ENCODE data around the gene STPG2. TPM values are rescaled to one million over a fixed set of nuclear protein-coding genes. Genes with fewer than 3 reads are reported as not detected.
A peak's percentile ranks its signal among the peaks of the same experiment; 100 is the strongest.
"Not testable (repeated sequence)": the region's sequence is repeated elsewhere in the genome, so short reads cannot be mapped to it uniquely, and the experiment has no call there.

STPG2 gene
- total and polyA plus RNA-seq, 5 donors from 2014 or later = 0.32 to 0.39 TPM; not detected in 3

DNA sequence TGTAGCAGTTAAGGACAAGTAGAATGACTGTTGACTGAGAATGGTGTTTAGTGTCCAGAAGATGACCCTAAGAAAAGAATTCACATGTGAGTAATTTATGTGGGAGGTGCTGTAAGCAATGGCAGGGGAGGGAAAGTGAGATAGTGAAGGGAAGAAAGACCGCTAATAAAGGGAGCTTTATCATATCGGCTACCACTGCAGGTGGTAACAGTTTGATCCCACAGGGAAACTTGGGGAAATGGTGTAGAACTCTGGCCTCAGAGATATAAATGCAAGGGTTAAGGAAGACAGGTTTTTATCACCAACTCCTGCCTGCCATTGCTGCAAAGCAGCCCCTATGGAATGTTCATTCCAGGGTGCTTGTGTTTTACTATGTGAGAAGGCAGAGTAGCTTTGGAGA lies 489.6 kb downstream of the STPG2 start:
- Histone ChIP-seq H3K4me3 (ENCODE audit: low read depth, low read length) (no peak overlapping the region), H3K4me1 (ENCODE audit: control insufficient read depth, insufficient read depth, low read length, poor library complexity, severe bottlenecking) (no peaks in the 10 kb centered on the region), H3K27me3 (ENCODE audit: control insufficient read depth, insufficient read depth, low read length) (no peaks in the 10 kb centered on the region), H3K36me3 (ENCODE audit: control insufficient read depth, insufficient read depth, low read length) (no peaks in the 10 kb centered on the region), H3K9me3 (ENCODE audit: control insufficient read depth in 2 of 2, low read length in 2 of 2) (no peaks in the 10 kb centered on the region), H3K27ac (ENCODE audit: insufficient read depth, low read length, poor library complexity, severe bottlenecking) (no peak overlapping the region)
- Mint-ChIP-seq H3K9me3 (peaks cover 0 to 6% (median 0%) of the 10 kb centered on the region in 7 donors), H3K27ac (no peak overlapping the region), H3K4me1 (no peaks in the 10 kb centered on the region), H3K4me3 (no peak overlapping the region), H3K27me3 (no peaks in the 10 kb centered on the region), H3K36me3 (no peaks in the 10 kb centered on the region)
- no peak for DNase-seq
- ATAC-seq (ENCODE audit: low read depth in 2 of 2) = no peak

DNA sequence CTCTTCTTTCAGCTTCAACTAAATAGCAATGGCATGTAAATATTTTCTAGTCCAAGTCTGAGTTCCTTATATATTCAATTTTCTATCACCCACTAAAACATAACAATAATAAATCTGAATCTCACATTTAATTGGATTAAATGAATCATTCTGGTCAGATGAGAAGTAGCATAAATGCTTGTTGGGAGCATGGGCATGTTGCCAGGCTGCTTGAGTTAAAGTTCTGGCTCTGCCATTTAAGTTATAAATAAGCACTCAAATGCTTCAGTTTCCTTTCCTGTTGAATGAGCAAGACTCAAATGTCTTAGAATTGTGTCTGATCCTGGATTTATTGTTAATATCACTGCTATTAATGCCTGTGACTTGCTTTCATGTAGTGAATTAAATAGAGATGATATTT lies 496.3 kb downstream of the STPG2 start:
- DNase-seq (no peak), ATAC-seq (ENCODE audit: low read depth in 2 of 2) (no peak)
- Mint-ChIP-seq H3K9me3 (peaks cover 0 to 4% (median 2%) of the 10 kb centered on the region in 7 donors), H3K4me3 (peak overlapping the region in 1 of 4 donors; percentile 38), H3K27ac (no peak overlapping the region), H3K27me3 (no peaks in the 10 kb centered on the region), H3K4me1 (no peaks in the 10 kb centered on the region), H3K36me3 (no peaks in the 10 kb centered on the region)
- Histone ChIP-seq H3K9me3 (ENCODE audit: control insufficient read depth in 2 of 2, low read length in 2 of 2) (no peaks in the 10 kb centered on the region), H3K27ac (ENCODE audit: insufficient read depth, low read length, poor library complexity, severe bottlenecking) (no peak overlapping the region), H3K4me1 (ENCODE audit: control insufficient read depth, insufficient read depth, low read length, poor library complexity, severe bottlenecking) (no peaks in the 10 kb centered on the region), H3K36me3 (ENCODE audit: control insufficient read depth, insufficient read depth, low read length) (no peaks in the 10 kb centered on the region), H3K4me3 (ENCODE audit: low read depth, low read length) (no peak overlapping the region), H3K27me3 (ENCODE audit: control insufficient read depth, insufficient read depth, low read length) (no peaks in the 10 kb centered on the region)

DNA sequence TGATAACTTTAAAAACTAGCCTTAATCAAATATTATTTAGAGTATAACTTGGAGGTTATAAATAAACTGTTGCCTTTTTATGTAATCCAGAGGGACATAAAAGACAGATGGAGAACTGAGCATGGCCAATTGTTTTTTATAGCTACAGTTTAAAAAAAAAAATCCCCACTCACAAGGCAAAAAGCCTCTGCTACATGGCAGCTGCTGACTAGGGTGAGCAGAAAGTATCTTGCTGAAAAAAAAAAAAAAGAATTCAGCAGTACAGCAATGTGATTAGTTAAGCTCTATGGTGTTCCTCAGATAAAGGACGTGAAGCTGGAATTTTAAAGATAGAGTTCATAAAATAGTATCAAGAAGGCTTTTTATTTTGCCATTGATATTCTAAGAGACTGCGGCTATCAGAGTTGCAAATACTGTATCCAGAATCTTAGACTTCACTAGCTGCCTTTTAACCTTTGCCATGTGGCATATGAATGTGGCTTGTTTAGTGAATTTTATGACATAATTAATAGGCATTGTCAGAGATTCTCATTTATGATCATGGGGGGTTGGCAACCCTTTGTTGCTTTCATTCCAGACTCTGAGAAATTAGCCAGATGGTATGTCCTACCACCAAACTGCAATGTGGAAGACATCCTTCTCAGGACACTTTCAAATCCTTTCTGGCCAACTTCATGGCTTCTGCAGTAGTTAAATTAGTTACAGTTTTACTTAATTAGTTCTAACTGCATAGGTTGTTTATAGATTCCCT lies 498.0 kb downstream of the STPG2 start:
- Histone ChIP-seq H3K27ac (ENCODE audit: insufficient read depth, low read length, poor library complexity, severe bottlenecking) (no peak overlapping the region), H3K9me3 (ENCODE audit: control insufficient read depth in 2 of 2, low read length in 2 of 2) (no peaks in the 10 kb centered on the region), H3K36me3 (ENCODE audit: control insufficient read depth, insufficient read depth, low read length) (no peaks in the 10 kb centered on the region), H3K4me3 (ENCODE audit: low read depth, low read length) (no peak overlapping the region), H3K27me3 (ENCODE audit: control insufficient read depth, insufficient read depth, low read length) (no peaks in the 10 kb centered on the region), H3K4me1 (ENCODE audit: control insufficient read depth, insufficient read depth, low read length, poor library complexity, severe bottlenecking) (no peaks in the 10 kb centered on the region)
- H3K4me1 Mint-ChIP-seq = no peaks in the 10 kb centered on the region
- peaks cover 0 to 4% (median 2%) of the 10 kb centered on the region in 7 donors for H3K9me3 Mint-ChIP-seq
- ATAC-seq (ENCODE audit: low read depth in 2 of 2) = no peak
- no peak overlapping the region for H3K4me3 Mint-ChIP-seq
- DNase-seq = no peak
- no peaks in the 10 kb centered on the region for H3K36me3 Mint-ChIP-seq
- no peaks in the 10 kb centered on the region for H3K27me3 Mint-ChIP-seq
- H3K27ac Mint-ChIP-seq = no peak overlapping the region

DNA sequence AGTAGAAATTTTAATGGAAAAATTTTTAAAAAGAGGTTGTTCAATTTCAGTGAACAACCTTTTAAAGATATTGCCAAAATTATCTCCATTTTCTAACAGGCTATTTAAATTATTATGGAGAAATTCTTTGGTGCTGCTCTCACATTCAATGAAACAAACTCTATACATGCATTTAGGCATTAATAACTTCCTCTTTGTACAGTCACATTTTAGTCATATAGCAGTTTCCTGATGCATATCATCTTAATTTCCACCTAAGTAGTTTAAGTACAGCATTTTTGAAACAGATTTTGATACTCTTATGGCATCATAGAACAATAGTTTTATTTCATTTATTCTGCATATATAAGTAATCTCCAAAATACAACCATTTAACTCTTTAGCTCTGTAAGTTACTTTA lies 500.1 kb downstream of the STPG2 start:
- Histone ChIP-seq H3K27me3 (ENCODE audit: control insufficient read depth, insufficient read depth, low read length) (no peaks in the 10 kb centered on the region), H3K36me3 (ENCODE audit: control insufficient read depth, insufficient read depth, low read length) (no peaks in the 10 kb centered on the region), H3K27ac (ENCODE audit: insufficient read depth, low read length, poor library complexity, severe bottlenecking) (no peak overlapping the region), H3K9me3 (ENCODE audit: control insufficient read depth in 2 of 2, low read length in 2 of 2) (no peaks in the 10 kb centered on the region), H3K4me1 (ENCODE audit: control insufficient read depth, insufficient read depth, low read length, poor library complexity, severe bottlenecking) (no peaks in the 10 kb centered on the region), H3K4me3 (ENCODE audit: low read depth, low read length) (no peak overlapping the region)
- no peak for ATAC-seq (ENCODE audit: low read depth in 2 of 2)
- Mint-ChIP-seq H3K27me3 (no peaks in the 10 kb centered on the region), H3K4me3 (no peak overlapping the region), H3K4me1 (no peaks in the 10 kb centered on the region), H3K27ac (no peak overlapping the region), H3K9me3 (peaks cover 0 to 3% (median under 1%) of the 10 kb centered on the region in 7 donors), H3K36me3 (no peaks in the 10 kb centered on the region)
- DNase-seq = no peak

DNA sequence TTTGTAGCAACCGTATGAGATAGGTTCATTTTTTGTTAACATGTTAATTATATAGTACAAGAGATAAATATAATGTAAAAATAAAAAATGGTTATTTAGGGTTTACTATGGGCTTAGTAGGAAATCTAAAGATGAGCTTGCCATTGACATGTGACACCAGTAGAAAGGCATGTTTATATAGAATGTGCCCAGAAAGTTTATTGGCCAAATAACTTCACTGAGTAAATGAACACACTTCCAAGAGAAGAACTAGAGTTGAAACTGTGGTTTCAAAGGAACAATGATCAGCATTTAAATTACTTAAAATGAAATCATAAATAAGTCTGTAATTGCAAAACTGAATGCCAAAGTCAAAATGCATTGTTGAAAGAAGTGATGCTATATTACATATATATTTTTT lies 503.3 kb downstream of the STPG2 start:
- H3K4me3 ChIP-seq (ENCODE audit: low read depth, low read length) = no peak overlapping the region
- no peaks in the 10 kb centered on the region for H3K27me3 Mint-ChIP-seq
- H3K4me3 Mint-ChIP-seq = no peak overlapping the region
- H3K27ac Mint-ChIP-seq = no peak overlapping the region
- no peaks in the 10 kb centered on the region for H3K4me1 ChIP-seq (ENCODE audit: control insufficient read depth, insufficient read depth, low read length, poor library complexity, severe bottlenecking)
- no peaks in the 10 kb centered on the region for H3K4me1 Mint-ChIP-seq
- no peak for DNase-seq
- no peaks in the 10 kb centered on the region for H3K27me3 ChIP-seq (ENCODE audit: control insufficient read depth, insufficient read depth, low read length)
- H3K9me3 ChIP-seq (ENCODE audit: control insufficient read depth in 2 of 2, low read length in 2 of 2) = no peaks in the 10 kb centered on the region
- no peaks in the 10 kb centered on the region for H3K36me3 Mint-ChIP-seq
- no peaks in the 10 kb centered on the region for H3K36me3 ChIP-seq (ENCODE audit: control insufficient read depth, insufficient read depth, low read length)
- peaks cover 0 to 4% (median 0%) of the 10 kb centered on the region in 7 donors for H3K9me3 Mint-ChIP-seq
- no peak for ATAC-seq (ENCODE audit: low read depth in 2 of 2)
- H3K27ac ChIP-seq (ENCODE audit: insufficient read depth, low read length, poor library complexity, severe bottlenecking) = no peak overlapping the region

DNA sequence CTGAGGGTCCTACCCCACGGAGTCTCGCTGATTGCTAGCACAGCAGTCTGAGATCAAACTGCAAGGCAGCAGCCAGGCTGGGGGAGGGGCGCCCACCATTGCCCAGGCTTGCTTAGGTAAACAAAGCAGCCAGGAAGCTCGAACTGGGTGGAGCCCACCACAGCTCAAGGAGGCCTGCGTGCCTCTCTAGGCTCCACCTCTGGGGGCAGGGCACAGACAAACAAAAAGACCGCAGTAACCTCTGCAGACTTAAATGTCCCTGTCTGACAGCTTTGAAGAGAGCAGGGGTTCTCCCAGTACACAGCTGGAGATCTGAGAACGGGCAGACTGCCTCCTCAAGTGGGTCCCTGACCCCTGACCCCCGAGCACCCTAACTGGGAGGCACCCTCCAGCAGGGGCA lies 509.4 kb downstream of the STPG2 start:
- not testable (repeated sequence) for H3K36me3 Mint-ChIP-seq

DNA sequence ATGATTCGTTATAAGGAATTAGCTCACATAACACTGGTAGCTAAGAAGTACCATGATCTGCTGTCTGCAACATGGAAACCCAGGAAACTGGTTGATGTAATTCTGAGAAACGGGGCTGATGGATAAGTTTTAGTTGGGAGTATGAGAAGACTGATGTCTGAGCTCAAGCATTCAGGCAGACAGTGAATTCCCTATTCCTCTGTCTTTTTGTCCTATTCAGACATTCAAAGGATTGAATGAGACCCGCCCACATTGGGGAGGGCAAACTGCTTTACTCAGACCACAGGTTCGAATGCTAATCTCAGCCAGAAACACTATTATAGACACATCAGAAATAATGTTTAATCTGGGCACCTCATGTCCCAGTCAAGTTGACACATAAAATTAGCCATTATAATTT lies 515.5 kb downstream of the STPG2 start:
- ATAC-seq (ENCODE audit: low read depth in 2 of 2) = no peak
- H3K36me3 ChIP-seq (ENCODE audit: control insufficient read depth, insufficient read depth, low read length) = no peaks in the 10 kb centered on the region
- no peak overlapping the region for H3K27ac ChIP-seq (ENCODE audit: insufficient read depth, low read length, poor library complexity, severe bottlenecking)
- no peaks in the 10 kb centered on the region for H3K27me3 ChIP-seq (ENCODE audit: control insufficient read depth, insufficient read depth, low read length)
- Mint-ChIP-seq H3K4me3 (no peak overlapping the region), H3K36me3 (no peaks in the 10 kb centered on the region), H3K9me3 (peaks cover 0 to 28% (median 5%) of the 10 kb centered on the region in 7 donors), H3K4me1 (no peaks in the 10 kb centered on the region), H3K27ac (no peak overlapping the region), H3K27me3 (no peaks in the 10 kb centered on the region)
- no peak for DNase-seq
- H3K4me1 ChIP-seq (ENCODE audit: control insufficient read depth, insufficient read depth, low read length, poor library complexity, severe bottlenecking) = no peaks in the 10 kb centered on the region
- H3K4me3 ChIP-seq (ENCODE audit: low read depth, low read length) = no peak overlapping the region
- no peaks in the 10 kb centered on the region for H3K9me3 ChIP-seq (ENCODE audit: control insufficient read depth in 2 of 2, low read length in 2 of 2)

More for the DNA sequence above, 509.4 kb downstream of the STPG2 start:
- not testable (repeated sequence) for H3K27me3 Mint-ChIP-seq; H3K27me3 ChIP-seq (ENCODE audit: control insufficient read depth, insufficient read depth, low read length); H3K4me1 ChIP-seq (ENCODE audit: control insufficient read depth, insufficient read depth, low read length, poor library complexity, severe bottlenecking); H3K9me3 Mint-ChIP-seq; ATAC-seq (ENCODE audit: low read depth in 2 of 2); DNase-seq; H3K4me3 Mint-ChIP-seq; H3K27ac ChIP-seq (ENCODE audit: insufficient read depth, low read length, poor library complexity, severe bottlenecking); H3K4me3 ChIP-seq (ENCODE audit: low read depth, low read length); H3K27ac Mint-ChIP-seq; H3K9me3 ChIP-seq (ENCODE audit: control insufficient read depth in 2 of 2, low read length in 2 of 2); H3K4me1 Mint-ChIP-seq; H3K36me3 ChIP-seq (ENCODE audit: control insufficient read depth, insufficient read depth, low read length)

DNA sequence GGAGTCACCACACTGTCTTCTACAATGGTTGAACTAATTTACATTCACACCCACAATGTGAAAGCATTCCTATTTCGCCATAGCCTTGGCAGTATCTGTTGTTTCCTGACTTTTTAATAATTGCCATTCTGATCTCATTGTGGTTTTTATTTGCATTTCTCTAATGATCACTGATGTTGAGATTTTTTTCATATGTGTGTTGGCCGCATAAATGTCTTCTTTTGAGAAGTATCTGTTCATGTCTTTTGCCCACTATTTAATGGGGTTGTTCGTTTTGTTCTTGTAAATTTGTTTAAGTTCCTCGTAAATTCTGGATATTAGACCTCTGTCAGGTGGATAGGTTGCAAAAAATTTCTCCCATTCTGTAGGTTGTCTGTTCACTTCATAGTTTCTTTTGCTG lies 519.1 kb downstream of the STPG2 start:
- Mint-ChIP-seq H3K36me3 (no peaks in the 10 kb centered on the region), H3K9me3 (peaks cover 2 to 46% (median 10%) of the 10 kb centered on the region in 7 donors), H3K4me1 (no peaks in the 10 kb centered on the region), H3K4me3 (no peak overlapping the region), H3K27ac (no peak overlapping the region), H3K27me3 (no peaks in the 10 kb centered on the region)
- no peak for ATAC-seq (ENCODE audit: low read depth in 2 of 2)
- Histone ChIP-seq H3K36me3 (ENCODE audit: control insufficient read depth, insufficient read depth, low read length) (no peaks in the 10 kb centered on the region), H3K27me3 (ENCODE audit: control insufficient read depth, insufficient read depth, low read length) (no peaks in the 10 kb centered on the region), H3K9me3 (ENCODE audit: control insufficient read depth in 2 of 2, low read length in 2 of 2) (no peaks in the 10 kb centered on the region), H3K27ac (ENCODE audit: insufficient read depth, low read length, poor library complexity, severe bottlenecking) (no peak overlapping the region), H3K4me1 (ENCODE audit: control insufficient read depth, insufficient read depth, low read length, poor library complexity, severe bottlenecking) (no peaks in the 10 kb centered on the region), H3K4me3 (ENCODE audit: low read depth, low read length) (no peak overlapping the region)
- DNase-seq = no peak
